Hepatocyte (in vitro differentiated cells): ENCODE data around the gene IQGAP2. TPM values are rescaled to one million over a fixed set of nuclear protein-coding genes. Genes with fewer than 3 reads are reported as not detected.

Source experiments
- DNase-seq: peaks from one replicate; pipeline ENCODE4 v3.0.0-alpha.2; 2016; ENCODE audit warnings: low spot score
- H2AFZ ChIP-seq: fragments of 200-600 bp; sonication (generic); 2 replicates; pipeline ENCODE4 v1.6.0; 2016; ENCODE audit warnings: antibody characterized with exemption, mild to moderate bottlenecking
- H3K27ac ChIP-seq: fragments of 200-600 bp; sonication (generic); 2 replicates; pipeline ENCODE4 v1.5.1; 2016; ENCODE audit warnings: mild to moderate bottlenecking
- H3K27me3 ChIP-seq: fragments of 200-600 bp; sonication (generic); 2 replicates; pipeline ENCODE4 v1.6.1; 2016
- H3K36me3 ChIP-seq: fragments of 200-600 bp; sonication (generic); replicated peaks from 2 replicates; pipeline ENCODE4 v1.5.1; 2016; ENCODE audit warnings: low read depth; ENCODE audit not compliant: insufficient read depth
- H3K4me1 ChIP-seq: fragments of 200-600 bp; sonication (generic); 2 replicates; pipeline ENCODE4 v1.5.1; 2016; ENCODE audit warnings: mild to moderate bottlenecking, moderate library complexity; ENCODE audit not compliant: insufficient read depth
- H3K4me2 ChIP-seq: fragments of 200-600 bp; sonication (generic); 2 replicates; pipeline ENCODE4 v1.6.0; 2016
- H3K4me3 ChIP-seq: fragments of 200-600 bp; sonication (generic); 2 replicates; pipeline ENCODE4 v1.5.1; 2016; ENCODE audit warnings: mild to moderate bottlenecking
- H3K79me2 ChIP-seq: fragments of 200-600 bp; sonication (generic); 2 replicates; pipeline ENCODE4 v1.6.0; 2017; ENCODE audit warnings: mild to moderate bottlenecking
- H3K9me2 ChIP-seq: fragments of 200-600 bp; sonication (generic); replicated peaks from 2 replicates; pipeline ENCODE4 v1.6.0; 2017; ENCODE audit warnings: mild to moderate bottlenecking; ENCODE audit not compliant: insufficient read depth
- H3K9me3 ChIP-seq: fragments of 200-600 bp; sonication (generic); 2 replicates; pipeline ENCODE4 v1.5.1; 2016; ENCODE audit warnings: low read depth, mild to moderate bottlenecking
- H4K20me1 ChIP-seq: fragments of 200-600 bp; sonication (generic); 2 replicates; pipeline ENCODE4 v1.6.0; 2016; ENCODE audit warnings: mild to moderate bottlenecking; ENCODE audit not compliant: insufficient read depth, poor library complexity, severe bottlenecking
- EZH2 ChIP-seq: fragments of 200-600 bp; sonication (generic); IDR thresholded peaks from 2 replicates; pipeline ENCODE4 v1.6.1; 2016; ENCODE audit warnings: antibody characterized with exemption, mild to moderate bottlenecking, borderline replicate concordance
- EZH2phosphoT487 ChIP-seq: fragments of 200-600 bp; sonication (generic); IDR thresholded peaks from one replicate; pipeline ENCODE4 v1.6.1; 2018; ENCODE audit warnings: antibody characterized with exemption, mild to moderate bottlenecking, low read depth, moderate library complexity; ENCODE audit not compliant: unreplicated experiment, severe bottlenecking
- WGBS: methylation state at CpG from one replicate; pipeline ENCODE4 v1.1.6; 2016; ENCODE audit warnings: low lambda C conversion rate; ENCODE audit errors: missing lambda C conversion rate; 5-methylcytosine and 5-hydroxymethylcytosine counted together
- polyA plus RNA-seq: library from polyadenylated mRNA; unstranded; fragments of >200 nt; fragmentation: Nextera tagmentation; extraction: Ambion mirVana; gene quantifications from 2 replicates; pipeline ENCODE4 v1.2.1, GENCODE V29; 2016
- total RNA-seq: library from RNA; depleted of rRNA; stranded (reverse); fragments of >200 nt; gene quantifications from 2 replicates; pipeline ENCODE4 v1.2.3, GENCODE V29; 2014
- TF ChIP-seq, protein P1 (sequence below): fragments of 200-600 bp; sonication (generic); IDR thresholded peaks from 2 replicates; pipeline ENCODE4 v1.5.1; 2016; ENCODE audit warnings: antibody characterized with exemption, mild to moderate bottlenecking; ENCODE audit not compliant: poor library complexity

The IQGAP2 gene
- total and polyA plus RNA-seq, 2 experiments from 2014 or later: 37.2 to 78.9 TPM

DNA sequence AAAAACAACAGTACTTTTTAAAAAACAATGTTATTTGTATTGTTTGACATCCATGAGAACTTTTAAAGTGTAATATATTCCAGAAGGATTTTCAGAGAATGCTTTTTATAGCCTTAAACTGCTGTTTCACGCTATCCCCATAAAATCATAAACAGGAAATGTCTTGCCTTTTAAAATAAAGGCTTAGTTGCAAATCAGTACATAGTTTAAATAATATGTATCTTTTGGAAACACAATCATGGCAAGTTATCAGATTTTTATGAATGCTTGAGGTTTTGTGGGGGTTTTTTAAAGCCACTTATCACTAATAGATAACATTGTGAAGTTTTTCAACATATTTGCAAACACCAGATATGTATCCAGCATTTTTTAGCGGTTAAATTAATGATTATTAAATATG is 257.3 kb downstream of the IQGAP2 start:
- no peaks in the 10 kb centered on the region for H3K9me2 ChIP-seq
- H3K4me1 ChIP-seq: peaks cover 4% of the 10 kb centered on the region
- H3K36me3 ChIP-seq: no peaks in the 10 kb centered on the region
- H3K79me2 ChIP-seq: no peaks in the 10 kb centered on the region
- DNase-seq: no peak
- H4K20me1 ChIP-seq: no peaks in the 10 kb centered on the region
- H3K4me3 ChIP-seq: no peak overlapping the region
- H3K27ac ChIP-seq: no peak overlapping the region
- H2AFZ ChIP-seq: no peak overlapping the region
- TF ChIP-seq, protein P1, sequence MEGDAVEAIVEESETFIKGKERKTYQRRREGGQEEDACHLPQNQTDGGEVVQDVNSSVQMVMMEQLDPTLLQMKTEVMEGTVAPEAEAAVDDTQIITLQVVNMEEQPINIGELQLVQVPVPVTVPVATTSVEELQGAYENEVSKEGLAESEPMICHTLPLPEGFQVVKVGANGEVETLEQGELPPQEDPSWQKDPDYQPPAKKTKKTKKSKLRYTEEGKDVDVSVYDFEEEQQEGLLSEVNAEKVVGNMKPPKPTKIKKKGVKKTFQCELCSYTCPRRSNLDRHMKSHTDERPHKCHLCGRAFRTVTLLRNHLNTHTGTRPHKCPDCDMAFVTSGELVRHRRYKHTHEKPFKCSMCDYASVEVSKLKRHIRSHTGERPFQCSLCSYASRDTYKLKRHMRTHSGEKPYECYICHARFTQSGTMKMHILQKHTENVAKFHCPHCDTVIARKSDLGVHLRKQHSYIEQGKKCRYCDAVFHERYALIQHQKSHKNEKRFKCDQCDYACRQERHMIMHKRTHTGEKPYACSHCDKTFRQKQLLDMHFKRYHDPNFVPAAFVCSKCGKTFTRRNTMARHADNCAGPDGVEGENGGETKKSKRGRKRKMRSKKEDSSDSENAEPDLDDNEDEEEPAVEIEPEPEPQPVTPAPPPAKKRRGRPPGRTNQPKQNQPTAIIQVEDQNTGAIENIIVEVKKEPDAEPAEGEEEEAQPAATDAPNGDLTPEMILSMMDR: no peak
- TF ChIP-seq EZH2phosphoT487 (no peak), EZH2 (no peak)
- no peaks in the 10 kb centered on the region for H3K9me3 ChIP-seq
- H3K27me3 ChIP-seq: no peaks in the 10 kb centered on the region
- WGBS: 37% methylated on average over 2 of the region's 2 CpGs
- no peak overlapping the region for H3K4me2 ChIP-seq

DNA sequence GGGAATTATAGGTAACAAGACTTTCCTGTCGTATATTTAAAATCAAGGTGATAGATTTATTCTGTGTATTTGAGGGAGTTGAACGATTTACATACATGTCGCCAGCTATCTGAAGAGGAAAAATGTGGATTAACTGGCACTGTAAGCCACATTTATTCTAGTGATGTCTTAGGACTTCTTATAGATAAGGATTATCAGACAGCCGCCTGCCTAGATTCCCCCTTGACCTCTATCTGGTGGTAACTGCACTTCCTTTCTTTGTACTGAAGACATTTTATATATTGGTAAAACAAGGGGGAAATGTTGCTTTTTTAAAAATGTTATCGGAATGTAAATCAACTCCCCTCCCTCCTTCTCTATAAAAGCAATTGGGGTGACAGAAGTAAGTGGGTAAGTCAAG is 259.4 kb downstream of the IQGAP2 start:
- WGBS: 83% methylated on average over 5 of the region's 5 CpGs
- no peak for TF ChIP-seq EZH2phosphoT487
- TF ChIP-seq, protein P1: no peak
- H3K27me3 ChIP-seq: no peaks in the 10 kb centered on the region
- no peak overlapping the region for H2AFZ ChIP-seq
- no peak for DNase-seq
- H3K4me1 ChIP-seq: peaks cover 4% of the 10 kb centered on the region
- H4K20me1 ChIP-seq: no peaks in the 10 kb centered on the region
- no peaks in the 10 kb centered on the region for H3K9me2 ChIP-seq
- no peak overlapping the region for H3K4me3 ChIP-seq
- no peaks in the 10 kb centered on the region for H3K36me3 ChIP-seq
- H3K9me3 ChIP-seq: no peaks in the 10 kb centered on the region
- no peak overlapping the region for H3K27ac ChIP-seq
- H3K79me2 ChIP-seq: no peaks in the 10 kb centered on the region
- no peak overlapping the region for H3K4me2 ChIP-seq

DNA sequence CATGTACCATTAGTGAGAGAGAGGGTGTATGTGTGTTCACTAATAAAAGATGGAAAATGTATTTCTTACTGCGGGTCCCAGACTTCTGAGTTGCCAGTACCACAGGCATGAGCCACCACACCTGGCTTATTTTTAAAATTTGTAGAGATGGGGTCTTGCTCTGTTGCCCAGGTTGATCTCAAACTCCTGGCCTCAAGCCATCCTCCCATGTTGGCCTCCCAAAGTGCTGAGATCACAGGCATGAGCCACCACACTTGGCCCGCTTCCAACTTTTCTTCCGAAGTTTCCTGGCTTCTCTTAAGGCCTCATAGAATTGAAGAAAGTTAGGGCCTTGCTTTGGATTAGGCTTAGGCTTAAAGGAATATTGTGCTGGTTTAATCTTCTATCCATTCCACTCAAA is 260.5 kb downstream of the IQGAP2 start:
- Histone ChIP-seq H3K4me2 (no peak overlapping the region), H3K79me2 (no peaks in the 10 kb centered on the region), H3K36me3 (no peaks in the 10 kb centered on the region), H3K27ac (no peak overlapping the region), H3K27me3 (no peaks in the 10 kb centered on the region), H3K4me1 (peaks cover 4% of the 10 kb centered on the region), H3K4me3 (no peak overlapping the region), H2AFZ (no peak overlapping the region), H3K9me3 (no peaks in the 10 kb centered on the region), H3K9me2 (no peaks in the 10 kb centered on the region), H4K20me1 (no peaks in the 10 kb centered on the region)
- WGBS: 95% methylated on average over 3 of the region's 3 CpGs
- no peak for DNase-seq
- TF ChIP-seq EZH2phosphoT487: no peak
- no peak for TF ChIP-seq EZH2
- TF ChIP-seq, protein P1: no peak

DNA sequence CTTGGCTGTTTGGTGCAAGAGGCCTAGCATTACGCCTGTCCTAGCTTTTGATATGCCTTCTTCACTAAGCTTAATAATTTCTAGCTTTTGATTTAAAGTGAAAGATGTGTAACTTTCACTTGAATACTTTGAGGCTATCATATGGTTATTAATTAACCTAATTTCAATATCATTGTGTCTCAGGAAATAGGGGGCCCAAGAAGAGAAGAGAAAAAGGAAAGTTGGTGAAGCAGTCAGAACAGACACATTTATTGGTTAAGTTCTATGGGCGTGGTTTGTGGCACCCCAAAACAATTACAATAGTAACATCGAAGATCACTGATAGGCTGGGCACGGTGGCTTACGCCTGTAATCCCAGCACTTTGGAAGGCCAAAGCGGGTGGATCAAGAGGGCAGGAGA is 261.0 kb downstream of the IQGAP2 start:
- no peaks in the 10 kb centered on the region for H4K20me1 ChIP-seq
- H2AFZ ChIP-seq: no peak overlapping the region
- H3K27me3 ChIP-seq: no peaks in the 10 kb centered on the region
- H3K4me2 ChIP-seq: no peak overlapping the region
- peaks cover 4% of the 10 kb centered on the region for H3K4me1 ChIP-seq
- H3K9me2 ChIP-seq: no peaks in the 10 kb centered on the region
- no peak overlapping the region for H3K4me3 ChIP-seq
- no peak for DNase-seq
- no peaks in the 10 kb centered on the region for H3K79me2 ChIP-seq
- H3K9me3 ChIP-seq: no peaks in the 10 kb centered on the region
- H3K36me3 ChIP-seq: no peaks in the 10 kb centered on the region
- no peak overlapping the region for H3K27ac ChIP-seq
- WGBS: 97% methylated on average over 6 of the region's 6 CpGs
- TF ChIP-seq EZH2phosphoT487: no peak
- TF ChIP-seq, protein P1: no peak
- TF ChIP-seq EZH2: no peak
